Panc1 (cell line): ENCODE results near the gene CALHM6.

Source experiments
- POLR2AphosphoS5 ChIP-seq: IDR thresholded peaks from 2 replicates; pipeline ENCODE4 v1.6.1; 2012; ENCODE audit warnings: mild to moderate bottlenecking, low read depth, low read length, moderate library complexity
- SIN3A ChIP-seq: IDR thresholded peaks from 2 replicates; pipeline ENCODE4 v1.6.1; 2012; ENCODE audit warnings: low read depth, mild to moderate bottlenecking, low read length, moderate library complexity, borderline replicate concordance; ENCODE audit not compliant: insufficient read depth
- TCF7L2 ChIP-seq: IDR thresholded peaks from 2 replicates; pipeline ENCODE4 v1.6.1; 2011; ENCODE audit warnings: mild to moderate bottlenecking, low read depth, low read length, inconsistent platforms
- TF ChIP-seq, protein P1 (sequence below): fragments of 450-650 bp; IDR thresholded peaks from 2 replicates; pipeline ENCODE4 v1.5.1; 2017; ENCODE audit warnings: mild to moderate bottlenecking
- TF ChIP-seq, protein P2 (sequence below), 2 experiments: IDR thresholded peaks; 2 replicates each; pipeline ENCODE4 v1.6.1; 2011 to 2012; ENCODE audit warnings: low read depth in 2 of 2, control low read depth in 1 of 2, low read length in 1 of 2, mild to moderate bottlenecking in 1 of 2, moderate library complexity in 1 of 2; ENCODE audit not compliant: insufficient read depth in 1 of 2

DNA sequence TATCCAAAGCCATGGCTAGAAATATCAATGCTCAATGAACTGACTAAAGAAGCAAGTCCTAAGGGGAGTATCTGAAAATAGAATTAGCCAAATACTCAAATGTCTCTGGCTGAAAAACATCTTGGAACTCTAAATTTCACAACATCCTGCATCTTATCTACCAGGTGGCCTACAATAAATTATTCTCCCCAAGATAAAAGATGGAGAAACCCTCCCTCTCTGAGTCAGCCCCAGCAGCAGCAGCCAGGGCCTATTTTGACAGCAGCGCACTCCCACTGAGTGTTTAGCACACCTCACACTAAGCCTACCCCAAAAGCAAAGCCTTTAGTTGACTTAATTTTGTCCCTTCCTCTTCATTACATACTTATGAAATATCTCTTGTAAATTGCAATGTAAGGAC lies 5.9 kb downstream of the CALHM6 start:
- TF ChIP-seq, protein P1, sequence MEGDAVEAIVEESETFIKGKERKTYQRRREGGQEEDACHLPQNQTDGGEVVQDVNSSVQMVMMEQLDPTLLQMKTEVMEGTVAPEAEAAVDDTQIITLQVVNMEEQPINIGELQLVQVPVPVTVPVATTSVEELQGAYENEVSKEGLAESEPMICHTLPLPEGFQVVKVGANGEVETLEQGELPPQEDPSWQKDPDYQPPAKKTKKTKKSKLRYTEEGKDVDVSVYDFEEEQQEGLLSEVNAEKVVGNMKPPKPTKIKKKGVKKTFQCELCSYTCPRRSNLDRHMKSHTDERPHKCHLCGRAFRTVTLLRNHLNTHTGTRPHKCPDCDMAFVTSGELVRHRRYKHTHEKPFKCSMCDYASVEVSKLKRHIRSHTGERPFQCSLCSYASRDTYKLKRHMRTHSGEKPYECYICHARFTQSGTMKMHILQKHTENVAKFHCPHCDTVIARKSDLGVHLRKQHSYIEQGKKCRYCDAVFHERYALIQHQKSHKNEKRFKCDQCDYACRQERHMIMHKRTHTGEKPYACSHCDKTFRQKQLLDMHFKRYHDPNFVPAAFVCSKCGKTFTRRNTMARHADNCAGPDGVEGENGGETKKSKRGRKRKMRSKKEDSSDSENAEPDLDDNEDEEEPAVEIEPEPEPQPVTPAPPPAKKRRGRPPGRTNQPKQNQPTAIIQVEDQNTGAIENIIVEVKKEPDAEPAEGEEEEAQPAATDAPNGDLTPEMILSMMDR: no peak
- no peak for TF ChIP-seq POLR2AphosphoS5
- no peak for TF ChIP-seq TCF7L2
- TF ChIP-seq SIN3A: no peak
- TF ChIP-seq, protein P2, sequence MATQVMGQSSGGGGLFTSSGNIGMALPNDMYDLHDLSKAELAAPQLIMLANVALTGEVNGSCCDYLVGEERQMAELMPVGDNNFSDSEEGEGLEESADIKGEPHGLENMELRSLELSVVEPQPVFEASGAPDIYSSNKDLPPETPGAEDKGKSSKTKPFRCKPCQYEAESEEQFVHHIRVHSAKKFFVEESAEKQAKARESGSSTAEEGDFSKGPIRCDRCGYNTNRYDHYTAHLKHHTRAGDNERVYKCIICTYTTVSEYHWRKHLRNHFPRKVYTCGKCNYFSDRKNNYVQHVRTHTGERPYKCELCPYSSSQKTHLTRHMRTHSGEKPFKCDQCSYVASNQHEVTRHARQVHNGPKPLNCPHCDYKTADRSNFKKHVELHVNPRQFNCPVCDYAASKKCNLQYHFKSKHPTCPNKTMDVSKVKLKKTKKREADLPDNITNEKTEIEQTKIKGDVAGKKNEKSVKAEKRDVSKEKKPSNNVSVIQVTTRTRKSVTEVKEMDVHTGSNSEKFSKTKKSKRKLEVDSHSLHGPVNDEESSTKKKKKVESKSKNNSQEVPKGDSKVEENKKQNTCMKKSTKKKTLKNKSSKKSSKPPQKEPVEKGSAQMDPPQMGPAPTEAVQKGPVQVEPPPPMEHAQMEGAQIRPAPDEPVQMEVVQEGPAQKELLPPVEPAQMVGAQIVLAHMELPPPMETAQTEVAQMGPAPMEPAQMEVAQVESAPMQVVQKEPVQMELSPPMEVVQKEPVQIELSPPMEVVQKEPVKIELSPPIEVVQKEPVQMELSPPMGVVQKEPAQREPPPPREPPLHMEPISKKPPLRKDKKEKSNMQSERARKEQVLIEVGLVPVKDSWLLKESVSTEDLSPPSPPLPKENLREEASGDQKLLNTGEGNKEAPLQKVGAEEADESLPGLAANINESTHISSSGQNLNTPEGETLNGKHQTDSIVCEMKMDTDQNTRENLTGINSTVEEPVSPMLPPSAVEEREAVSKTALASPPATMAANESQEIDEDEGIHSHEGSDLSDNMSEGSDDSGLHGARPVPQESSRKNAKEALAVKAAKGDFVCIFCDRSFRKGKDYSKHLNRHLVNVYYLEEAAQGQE (IDR thresholded peaks at IDR 0.05; ENCODE audit: insufficient read depth in 1 of 2, low read depth in 2 of 2, low read length in 1 of 2): no peak
